C4-2B (cell line): Measurements from ENCODE around the gene KRTAP19-5.

Source experiments
- ZFX ChIP-seq: fragments of 450-650 bp; IDR thresholded peaks from 2 replicates; pipeline ENCODE4 v1.6.1; 2017
- TF ChIP-seq, protein P1 (sequence below): fragments of 450-650 bp; conservative IDR thresholded peaks from 2 replicates; pipeline ENCODE4 v1.5.1; 2017; ENCODE audit warnings: mild to moderate bottlenecking

DNA sequence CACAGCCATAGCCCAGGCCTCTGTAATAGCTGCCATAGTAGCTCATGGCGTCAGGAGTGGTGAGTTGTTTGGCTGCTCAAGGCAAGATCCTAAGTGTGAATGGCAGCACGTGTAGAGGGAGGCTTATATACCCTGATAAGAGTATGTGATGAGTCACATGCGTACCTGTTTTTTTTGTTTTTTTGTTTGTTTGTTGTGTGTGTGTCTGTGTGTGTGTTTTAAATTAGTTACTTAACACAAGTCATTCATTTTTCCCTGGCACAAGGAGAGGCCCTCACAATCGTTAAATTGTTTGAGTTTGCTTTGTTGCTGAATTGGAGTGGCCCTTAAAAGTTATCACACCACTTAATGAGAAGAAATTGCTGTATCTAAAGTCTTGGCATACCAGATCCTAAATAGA is 4.9 kb downstream of the KRTAP19-5 start, which contains the start of gene KRTAP19-4:
- TF ChIP-seq, protein P1, sequence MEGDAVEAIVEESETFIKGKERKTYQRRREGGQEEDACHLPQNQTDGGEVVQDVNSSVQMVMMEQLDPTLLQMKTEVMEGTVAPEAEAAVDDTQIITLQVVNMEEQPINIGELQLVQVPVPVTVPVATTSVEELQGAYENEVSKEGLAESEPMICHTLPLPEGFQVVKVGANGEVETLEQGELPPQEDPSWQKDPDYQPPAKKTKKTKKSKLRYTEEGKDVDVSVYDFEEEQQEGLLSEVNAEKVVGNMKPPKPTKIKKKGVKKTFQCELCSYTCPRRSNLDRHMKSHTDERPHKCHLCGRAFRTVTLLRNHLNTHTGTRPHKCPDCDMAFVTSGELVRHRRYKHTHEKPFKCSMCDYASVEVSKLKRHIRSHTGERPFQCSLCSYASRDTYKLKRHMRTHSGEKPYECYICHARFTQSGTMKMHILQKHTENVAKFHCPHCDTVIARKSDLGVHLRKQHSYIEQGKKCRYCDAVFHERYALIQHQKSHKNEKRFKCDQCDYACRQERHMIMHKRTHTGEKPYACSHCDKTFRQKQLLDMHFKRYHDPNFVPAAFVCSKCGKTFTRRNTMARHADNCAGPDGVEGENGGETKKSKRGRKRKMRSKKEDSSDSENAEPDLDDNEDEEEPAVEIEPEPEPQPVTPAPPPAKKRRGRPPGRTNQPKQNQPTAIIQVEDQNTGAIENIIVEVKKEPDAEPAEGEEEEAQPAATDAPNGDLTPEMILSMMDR: no peak
- TF ChIP-seq ZFX: no peak
